H1 (cell line): ENCODE results near the gene USP9Y. TPM values are rescaled to one million over a fixed set of nuclear protein-coding genes. Genes with fewer than 3 reads are reported as not detected.

ENCODE experiments used
- CTCF ChIA-PET: fragments of 300-600 bp; sonication (Branson Sonifier 250); formaldehyde crosslinking; loops from one replicate; lab custom pipeline; 2021; ENCODE audit not compliant: partially characterized antibody; lab: Charles Lee
- POLR2A ChIA-PET: fragments of 300-600 bp; sonication (Branson Sonifier 250); formaldehyde crosslinking; loops from one replicate; lab custom pipeline; 2021; ENCODE audit warnings: inconsistent platforms; ENCODE audit not compliant: partially characterized antibody; lab: Charles Lee
- DNase-seq, 2 experiments: peaks; one replicate each; pipeline versions ENCODE4 v3.0.0 to v3.0.0-alpha.2; 2010 to 2022; ENCODE audit warnings: low spot score in 2 of 2, low read depth in 1 of 2, mixed read lengths in 1 of 2
- FAIRE-seq: peaks from 2 replicates; lab custom pipeline; 2011; peaks lifted over from hg19 to GRCh38; lab: Jason Lieb, UNC
- H2AFZ ChIP-seq: 2 replicates; pipeline ENCODE4 v1.8.1; 2012; ENCODE audit warnings: low read length, inconsistent platforms
- H2AK5ac ChIP-seq: 2 replicates; pipeline ENCODE4 v1.6.1; 2013; ENCODE audit warnings: low read depth, low read length
- H2BK120ac ChIP-seq: replicated peaks from 2 replicates; pipeline ENCODE3; 2013; ENCODE audit warnings: low read depth, low read length, inconsistent platforms
- H2BK12ac ChIP-seq: 2 replicates; pipeline ENCODE4 v1.6.1; 2013; ENCODE audit warnings: low read depth, low read length
- H2BK15ac ChIP-seq: 2 replicates; pipeline ENCODE4 v1.6.1; 2013; ENCODE audit warnings: low read length
- H2BK20ac ChIP-seq: 2 replicates; pipeline ENCODE4 v1.6.1; 2013; ENCODE audit warnings: low read length
- H2BK5ac ChIP-seq: 2 replicates; pipeline ENCODE4 v1.6.1; 2013; ENCODE audit warnings: low read depth, low read length
- H3K14ac ChIP-seq: 2 replicates; pipeline ENCODE4 v1.6.1; 2013; ENCODE audit warnings: inconsistent platforms; ENCODE audit not compliant: insufficient read length
- H3K18ac ChIP-seq: 2 replicates; pipeline ENCODE4 v1.6.1; 2013; ENCODE audit warnings: low read length; ENCODE audit errors: extremely low read depth
- H3K23ac ChIP-seq: 2 replicates; pipeline ENCODE4 v1.6.1; 2013; ENCODE audit warnings: inconsistent platforms; ENCODE audit not compliant: insufficient read length
- H3K23me2 ChIP-seq: 2 replicates; pipeline ENCODE4 v1.6.1; 2013; ENCODE audit warnings: low read depth, low read length
- H3K27ac ChIP-seq: 2 replicates; pipeline ENCODE4 v1.6.1; 2011; ENCODE audit warnings: low read depth, low read length, inconsistent platforms
- H3K27me3 ChIP-seq, 4 experiments: replicated peaks in 1 of 4; 1 replicate in 1 of 4; 2 replicates in 3 of 4; pipeline versions ENCODE4 v1.6.1 to v1.8.1; 2011 to 2013; ENCODE audit warnings: low read length in 3 of 4, mild to moderate bottlenecking in 3 of 4, inconsistent platforms in 2 of 4, mixed read lengths in 2 of 4, moderate library complexity in 1 of 4; ENCODE audit not compliant: control insufficient read depth in 3 of 4, insufficient read depth in 3 of 4; ENCODE audit errors: extremely low read depth in 1 of 4
- H3K36me3 ChIP-seq, 4 experiments: 2 replicates each; pipeline versions ENCODE4 v1.6.1 to v1.8.1; 2011 to 2013; ENCODE audit warnings: mild to moderate bottlenecking in 4 of 4, low read length in 3 of 4, moderate library complexity in 2 of 4, control low read depth in 1 of 4, inconsistent platforms in 1 of 4; ENCODE audit not compliant: insufficient read depth in 4 of 4, control insufficient read depth in 2 of 4
- H3K4ac ChIP-seq: replicated peaks from 2 replicates; pipeline ENCODE3; 2013; ENCODE audit warnings: low read length, low read depth, mixed read lengths, inconsistent platforms; ENCODE audit not compliant: insufficient read length
- H3K4me1 ChIP-seq, 4 experiments: replicated peaks in 1 of 4; 1 replicate in 1 of 4; 2 replicates in 3 of 4; pipeline versions ENCODE4 v1.6.1 to v1.8.1; 2011 to 2013; ENCODE audit warnings: low read length in 3 of 4, inconsistent platforms in 2 of 4, mixed read lengths in 1 of 4; ENCODE audit not compliant: insufficient read depth in 4 of 4, control insufficient read depth in 3 of 4
- H3K4me2 ChIP-seq, 2 experiments: 2 replicates each; pipeline versions ENCODE4 v1.6.1 to v1.8.1; 2011 to 2013; ENCODE audit warnings: low read depth in 2 of 2, low read length in 2 of 2, control low read depth in 1 of 2, inconsistent platforms in 1 of 2, mild to moderate bottlenecking in 1 of 2; ENCODE audit not compliant: insufficient read depth in 1 of 2
- H3K4me3 ChIP-seq, 4 experiments: fragments of 200-600, 300-600 bp in 1 of 4; sonication (generic), shearing (Covaris generic), sonication (Bioruptor Twin) in 1 of 4; 2 replicates each; pipeline versions ENCODE4 v1.5.1 to v1.8.1; 2011 to 2016; ENCODE audit warnings: low read length in 4 of 4, low read depth in 3 of 4, control low read depth in 2 of 4, inconsistent platforms in 2 of 4, mild to moderate bottlenecking in 2 of 4, mixed read lengths in 1 of 4, moderate library complexity in 1 of 4; ENCODE audit not compliant: insufficient read depth in 2 of 4; ENCODE audit errors: extremely low read depth in 1 of 4
- H3K56ac ChIP-seq: replicated peaks from 2 replicates; pipeline ENCODE3; 2013; ENCODE audit warnings: low read depth, mild to moderate bottlenecking, mixed read lengths, low read length, inconsistent platforms; ENCODE audit not compliant: insufficient read length
- H3K79me1 ChIP-seq: 2 replicates; pipeline ENCODE4 v1.6.1; 2013; ENCODE audit warnings: low read depth, low read length, control low read depth
- H3K79me2 ChIP-seq, 2 experiments: 2 replicates each; pipeline versions ENCODE4 v1.6.1 to v1.8.1; 2012 to 2013; ENCODE audit warnings: low read length in 2 of 2, mild to moderate bottlenecking in 2 of 2, inconsistent platforms in 1 of 2; ENCODE audit not compliant: insufficient read depth in 2 of 2, control insufficient read depth in 1 of 2
- H3K9ac ChIP-seq, 4 experiments: replicated peaks in 1 of 4; 1 replicate in 1 of 4; 2 replicates in 3 of 4; pipeline versions ENCODE4 v1.6.1 to v1.8.1; 2011 to 2013; ENCODE audit warnings: low read depth in 3 of 4, low read length in 3 of 4, control low read depth in 2 of 4, mild to moderate bottlenecking in 2 of 4, moderate library complexity in 2 of 4, inconsistent platforms in 1 of 4; ENCODE audit errors: extremely low read depth in 1 of 4
- H3K9me3 ChIP-seq, 2 experiments: 2 replicates each; pipeline versions ENCODE4 v1.6.1 to v1.8.1; 2012 to 2013; ENCODE audit warnings: mild to moderate bottlenecking in 2 of 2, moderate library complexity in 2 of 2, control low read depth in 1 of 2, inconsistent platforms in 1 of 2, low read depth in 1 of 2, low read length in 1 of 2, mixed read lengths in 1 of 2; ENCODE audit not compliant: insufficient read depth in 2 of 2
- H4K20me1 ChIP-seq, 2 experiments: replicated peaks in 1 of 2; 2 replicates each; pipeline versions ENCODE3 to v1.8.1; 2011 to 2013; ENCODE audit warnings: inconsistent platforms in 2 of 2, low read length in 2 of 2, mild to moderate bottlenecking in 1 of 2; ENCODE audit not compliant: insufficient read depth in 2 of 2, control insufficient read depth in 1 of 2
- H4K5ac ChIP-seq: 2 replicates; pipeline ENCODE4 v1.6.1; 2013; ENCODE audit warnings: low read length, low read depth, mixed read lengths, inconsistent platforms; ENCODE audit not compliant: insufficient read length
- H4K8ac ChIP-seq: 2 replicates; pipeline ENCODE4 v1.8.0; 2013; ENCODE audit warnings: mild to moderate bottlenecking, moderate library complexity, low read length, inconsistent platforms; ENCODE audit not compliant: insufficient read depth; ENCODE audit errors: extremely low read depth
- H4K91ac ChIP-seq: replicated peaks from 2 replicates; pipeline ENCODE3; 2013; ENCODE audit warnings: low read length, mixed read lengths, inconsistent platforms; ENCODE audit not compliant: insufficient read length
- CHD1 ChIP-seq: IDR thresholded peaks from 2 replicates; pipeline ENCODE4 v1.6.1; 2012; ENCODE audit warnings: low read depth, low read length, improper control_type of control experiment
- CHD2 ChIP-seq: IDR thresholded peaks from 2 replicates; pipeline ENCODE4 v1.6.1; 2012; ENCODE audit warnings: low read length, improper control_type of control experiment
- GTF2F1 ChIP-seq: IDR thresholded peaks from 2 replicates; pipeline ENCODE4 v1.6.1; 2012; ENCODE audit warnings: low read depth, low read length, improper control_type of control experiment, borderline replicate concordance
- NRF1 ChIP-seq: IDR thresholded peaks from 2 replicates; pipeline ENCODE4 v1.6.1; 2011; ENCODE audit warnings: mild to moderate bottlenecking, low read depth, low read length, improper control_type of control experiment
- RFX5 ChIP-seq: IDR thresholded peaks from 2 replicates; pipeline ENCODE4 v1.6.1; 2011; ENCODE audit warnings: low read depth, low read length, improper control_type of control experiment, borderline replicate concordance
- SUZ12 ChIP-seq: fragments of 200-600 bp; sonication (generic); IDR thresholded peaks from 2 replicates; pipeline ENCODE4 v1.6.1; 2012; ENCODE audit warnings: mild to moderate bottlenecking, inconsistent platforms, low read length, moderate library complexity, mixed read lengths
- TAF7 ChIP-seq: optimal IDR thresholded peaks from 2 replicates; pipeline ENCODE3; 2011; ENCODE audit warnings: low read depth, mild to moderate bottlenecking, inconsistent platforms, low read length, moderate library complexity, borderline replicate concordance
- USF2 ChIP-seq: IDR thresholded peaks from 2 replicates; pipeline ENCODE4 v1.6.1; 2011; ENCODE audit warnings: low read length, improper control_type of control experiment
- WGBS, 2 experiments: shearing (Covaris generic) in 1 of 2; methylation state at CpG; one replicate each; pipeline versions ENCODE4 v1.1.6 to v1.1.7; 2013 to 2015; ENCODE audit warnings: low lambda C conversion rate in 2 of 2, mixed read lengths in 2 of 2, inconsistent platforms in 1 of 2, low coverage in 1 of 2, missing lambda C conversion rate in 1 of 2; ENCODE audit not compliant: insufficient replicate concordance in 2 of 2, insufficient coverage in 1 of 2, insufficient read length in 1 of 2; ENCODE audit errors: extremely low coverage in 1 of 2, missing lambda C conversion rate in 1 of 2; 5-methylcytosine and 5-hydroxymethylcytosine counted together
- polyA plus RNA-seq, 7 experiments: library from polyadenylated mRNA; depleted of rRNA in 3 of 7; stranded (reverse) in 5 of 7; unstranded in 2 of 7; fragments of >200 nt in 5 of 7; fragments of 200-250 nt in 2 of 7; gene quantifications; 1 replicate in 5 of 7; 2 replicates in 1 of 7; 4 replicates in 1 of 7; pipeline versions ENCODE4 v1.2.1 to v1.2.3, GENCODE V29; 2011 to 2013; ENCODE audit warnings: missing spikeins in 2 of 7, mixed read lengths in 2 of 7
- total RNA-seq: library from RNA; stranded (reverse); fragmentation: NEBNext Ultra II Directional; extraction: Animal tissue kit (Norgen Biotek cat#: 25700); gene quantifications from 2 replicates; pipeline ENCODE4 v1.2.1, GENCODE V29; 2021

Gene USP9Y
- total and polyA plus RNA-seq, 2 of the 8 experiments (the other 6 are each of a cell fraction or from before 2014, with no cell fraction given), result 28.3 to 34.1 TPM

GRCh38 chrY:12749293-12749692, 48.3 kb downstream of the USP9Y start:
- no peaks in the 10 kb centered on the region for H3K23me2 ChIP-seq
- FAIRE-seq, result no peak

More at GRCh38 chrY:12749293-12749692, 48.3 kb downstream of the USP9Y start:
- no peak overlapping the region for H3K4ac ChIP-seq
- H3K27ac ChIP-seq, result no peak overlapping the region
- H2AFZ ChIP-seq, result no peak overlapping the region
- H3K9me3 ChIP-seq, result no peaks in the 10 kb centered on the region
- H2BK120ac ChIP-seq, result no peak overlapping the region
- H4K20me1 ChIP-seq, result no peaks in the 10 kb centered on the region
- no peak overlapping the region for H4K91ac ChIP-seq
- H4K5ac ChIP-seq, result no peak overlapping the region
- H2BK15ac ChIP-seq, result no peak overlapping the region
- H3K4me3 ChIP-seq, result no peak overlapping the region
- H2BK5ac ChIP-seq, result no peak overlapping the region
- H2BK20ac ChIP-seq, result no peak overlapping the region
- no peak overlapping the region for H2AK5ac ChIP-seq
- 100% methylated on average over 1 of the region's 1 CpG; no CpG with 5 or more reads in 1 of the 2 experiments for WGBS, 2 experiments
- DNase-seq, result no peak
- no peaks in the 10 kb centered on the region for H3K27me3 ChIP-seq
- CTCF ChIA-PET, result no interaction called here
- TF ChIP-seq USF2 (no peak), TAF7 (no peak), NRF1 (no peak), RFX5 (no peak), GTF2F1 (no peak), CHD2 (no peak), SUZ12 (no peak), CHD1 (no peak)
- TF ChIP-seq, all 59 proteins: peak for 0
- Histone ChIP-seq H3K9ac (no peak overlapping the region), H3K79me1 (no peaks in the 10 kb centered on the region), H3K14ac (no peak overlapping the region), H3K4me2 (no peak overlapping the region), H2BK12ac (no peak overlapping the region), H3K4me1 (no peaks in the 10 kb centered on the region), H3K56ac (no peak overlapping the region), H3K23ac (no peak overlapping the region), H3K79me2 (no peaks in the 10 kb centered on the region), H3K36me3 (peaks cover 0 to 12% (median 0%) of the 10 kb centered on the region in 4 experiments; a peak in 2 of 8 replicates), H3K18ac (no peak overlapping the region), H4K8ac (no peak overlapping the region)
- POLR2A ChIA-PET, result no interaction called here
